ENCODE data around the gene CLSTN1.

- TF ChIP-seq CTCF (IDR thresholded peaks at IDR 0.05) (no peak), EZH2phosphoT487 (IDR thresholded peaks at IDR 0.05) (no peak)
Measured at GRCh38 chr1:9691108-9691445, 132.7 kb downstream of the CLSTN1 start.

All from neural progenitor cell (in vitro differentiated cells).